Keratinocyte (primary cell): Measurements from ENCODE around the gene EZH2. TPM values are rescaled to one million over a fixed set of nuclear protein-coding genes. Genes with fewer than 3 reads are reported as not detected.

ENCODE experiments used
- DNase-seq: peaks from one replicate; pipeline ENCODE4 v3.0.0-alpha.2; 2011; ENCODE audit warnings: low read depth, missing footprints, low spot score
- FAIRE-seq: peaks from 2 replicates; lab custom pipeline; 2011; peaks lifted over from hg19 to GRCh38; lab: Jason Lieb, UNC
- H2AFZ ChIP-seq: 2 replicates; pipeline ENCODE4 v1.6.0; 2012; ENCODE audit warnings: low read length, control low read depth, inconsistent platforms; ENCODE audit not compliant: control insufficient read depth
- H3K27ac ChIP-seq: 2 replicates; pipeline ENCODE4 v1.5.1; 2011; ENCODE audit warnings: low read length; ENCODE audit not compliant: control insufficient read depth, insufficient read depth
- H3K27me3 ChIP-seq: 3 replicates; pipeline ENCODE4 v1.6.0; 2011; ENCODE audit warnings: low read length; ENCODE audit not compliant: control insufficient read depth, insufficient read depth; ENCODE audit errors: extremely low read depth
- H3K36me3 ChIP-seq, 2 experiments: 2 replicates in 1 of 2; 3 replicates in 1 of 2; pipeline ENCODE4 v1.5.1; 2011; ENCODE audit warnings: low read length in 2 of 2, mild to moderate bottlenecking in 1 of 2; ENCODE audit not compliant: control insufficient read depth in 2 of 2, insufficient read depth in 2 of 2; ENCODE audit errors: extremely low read depth in 1 of 2
- H3K4me1 ChIP-seq: 3 replicates; pipeline ENCODE4 v1.5.1; 2011; ENCODE audit warnings: low read length; ENCODE audit not compliant: control insufficient read depth, insufficient read depth; ENCODE audit errors: extremely low read depth
- H3K4me2 ChIP-seq: 3 replicates; pipeline ENCODE4 v1.6.0; 2011; ENCODE audit warnings: low read depth, low read length; ENCODE audit not compliant: control insufficient read depth, insufficient read depth; ENCODE audit errors: extremely low read depth
- H3K4me3 ChIP-seq, 3 experiments: fragments of 200-600 bp in 1 of 3; sonication (generic) in 1 of 3; 2 replicates in 2 of 3; 3 replicates in 1 of 3; pipeline ENCODE4 v1.5.1; 2011 to 2016; ENCODE audit warnings: low read length in 3 of 3, mild to moderate bottlenecking in 3 of 3, control low read depth in 2 of 3, inconsistent platforms in 1 of 3, low read depth in 1 of 3, mixed read lengths in 1 of 3, mixed run types in 1 of 3, moderate library complexity in 1 of 3; ENCODE audit not compliant: control insufficient read depth in 2 of 3, insufficient read depth in 2 of 3; ENCODE audit errors: extremely low read depth in 1 of 3
- H3K79me2 ChIP-seq: 2 replicates; pipeline ENCODE4 v1.6.0; 2012; ENCODE audit warnings: low read length; ENCODE audit not compliant: control insufficient read depth, insufficient read depth
- H3K9ac ChIP-seq: 3 replicates; pipeline ENCODE4 v1.6.0; 2011; ENCODE audit warnings: low read length; ENCODE audit not compliant: control insufficient read depth, insufficient read depth; ENCODE audit errors: extremely low read depth
- H3K9me1 ChIP-seq: 3 replicates; pipeline ENCODE4 v1.6.0; 2011; ENCODE audit warnings: low read length; ENCODE audit not compliant: control insufficient read depth, insufficient read depth; ENCODE audit errors: extremely low read depth
- H3K9me3 ChIP-seq: 2 replicates; pipeline ENCODE4 v1.5.1; 2012; ENCODE audit warnings: low read depth, low read length; ENCODE audit not compliant: control insufficient read depth
- H4K20me1 ChIP-seq: 3 replicates; pipeline ENCODE4 v1.6.0; 2011; ENCODE audit warnings: low read length; ENCODE audit not compliant: control insufficient read depth, insufficient read depth; ENCODE audit errors: extremely low read depth
- CTCF ChIP-seq, 3 experiments: IDR thresholded peaks in 1 of 3; conservative IDR thresholded peaks in 1 of 3; optimal IDR thresholded peaks in 1 of 3; 2 replicates in 2 of 3; 3 replicates in 1 of 3; pipeline versions ENCODE3 to v1.5.1; 2011; ENCODE audit warnings: low read length in 3 of 3, mild to moderate bottlenecking in 3 of 3, moderate library complexity in 2 of 3, control low read depth in 1 of 3, inconsistent platforms in 1 of 3; ENCODE audit not compliant: insufficient read depth in 2 of 3; ENCODE audit errors: extremely low read depth in 1 of 3
- EZH2 ChIP-seq: IDR thresholded peaks from one replicate; pipeline ENCODE4 v1.6.1; 2012; ENCODE audit warnings: inconsistent platforms, mild to moderate bottlenecking, low read length, moderate library complexity
- dilution Hi-C: fragments of 300-500 bp; cut with MboI; formaldehyde crosslinking; loops from one replicate; pipeline ENCODE4 v1.7.0; 2020; ENCODE audit warnings: low sequenced_read_pairs; ENCODE audit not compliant: extremely low pct_ligation_motif_present
- polyA plus RNA-seq, 5 experiments: library from polyadenylated mRNA; depleted of rRNA in 3 of 5; stranded (reverse) in 3 of 5; stranded (forward) in 1 of 5; unstranded in 1 of 5; fragments of >200 nt; gene quantifications; 1 replicate in 1 of 5; 2 replicates in 3 of 5; 3 replicates in 1 of 5; pipeline versions ENCODE4 v1.2.1 to v1.2.3, GENCODE V29; 2011 to 2012; ENCODE audit warnings: missing spikeins in 2 of 5, low read depth in 1 of 5, low replicate concordance in 1 of 5

Gene EZH2
- polyA plus RNA-seq, 1 donor (not counting 4 experiments of a cell fraction or from before 2014, with no cell fraction given): 16.0 TPM

GRCh38 chr7:148915211-148915610, 31.1 kb upstream of the EZH2 start:
- H3K4me3 ChIP-seq: no peak overlapping the region
- H4K20me1 ChIP-seq: no peaks in the 10 kb centered on the region
- H3K9ac ChIP-seq: no peak overlapping the region
- H3K9me3 ChIP-seq: no peaks in the 10 kb centered on the region
- no peaks in the 10 kb centered on the region for H3K27me3 ChIP-seq
- peaks cover 7% of the 10 kb centered on the region for H3K4me1 ChIP-seq
- no peaks in the 10 kb centered on the region for H3K79me2 ChIP-seq
- FAIRE-seq (no peak), DNase-seq (no peak)
- H3K9me1 ChIP-seq: no peaks in the 10 kb centered on the region
- no peaks in the 10 kb centered on the region for H3K36me3 ChIP-seq
- no peak overlapping the region for H3K4me2 ChIP-seq
- dilution Hi-C loops: no loop called here
- H3K27ac ChIP-seq: no peak overlapping the region
- H2AFZ ChIP-seq: no peak overlapping the region
- TF ChIP-seq CTCF (optimal IDR thresholded peaks at IDR 0.05 in 1 of 3, IDR thresholded peaks at IDR 0.05 in 1 of 3, conservative IDR thresholded peaks at IDR 0.05 in 1 of 3; ENCODE audit: extremely low read depth in 1 of 3, insufficient read depth in 2 of 3, low read length in 3 of 3) (no peak), EZH2 (no peak)

- no peak for FAIRE-seq
- no peak for TF ChIP-seq CTCF (optimal IDR thresholded peaks at IDR 0.05 in 1 of 3, IDR thresholded peaks at IDR 0.05 in 1 of 3, conservative IDR thresholded peaks at IDR 0.05 in 1 of 3; ENCODE audit: extremely low read depth in 1 of 3, insufficient read depth in 2 of 3, low read length in 3 of 3)
- TF ChIP-seq EZH2: no peak
These were observed 30.2 kb upstream of the EZH2 start for GRCh38 chr7:148914208-148914777.

More at GRCh38 chr7:148914208-148914777, 30.2 kb upstream of the EZH2 start:
- Histone ChIP-seq H4K20me1 (no peaks in the 10 kb centered on the region), H3K79me2 (no peaks in the 10 kb centered on the region), H3K9ac (no peak overlapping the region), H3K36me3 (no peaks in the 10 kb centered on the region), H2AFZ (no peak overlapping the region), H3K4me3 (no peak overlapping the region), H3K4me1 (peaks cover 7% of the 10 kb centered on the region), H3K4me2 (peak overlapping the region; percentile 2), H3K27ac (no peak overlapping the region), H3K9me3 (no peaks in the 10 kb centered on the region), H3K27me3 (no peaks in the 10 kb centered on the region), H3K9me1 (no peaks in the 10 kb centered on the region)
- dilution Hi-C loops: no loop called here
- DNase-seq: no peak
